Measurements from ENCODE around the gene SERPINB2. TPM values are rescaled to one million over a fixed set of nuclear protein-coding genes. Genes with fewer than 3 reads are reported as not detected.
A peak's percentile ranks its signal among the peaks of the same experiment; 100 is the strongest.

Gene SERPINB2
- total RNA-seq, 4 donors from 2014 or later: 88.7 to 111 (median 89.8) TPM

- DNase-seq (ENCODE audit: low spot score in 2 of 2): peak in 1 of 2 donors; percentile 52
- WGBS, 2 donors: 4% methylated on average over 1 of the region's 1 CpG
- H3K4me3 ChIP-seq (ENCODE audit: low read depth, poor library complexity, severe bottlenecking): no peak overlapping the region
- no peak for TF ChIP-seq POLR2A (IDR thresholded peaks at IDR 0.05)
- intact Hi-C loops (cut with DNase I; ENCODE audit: low total_unique reads): no loop called here
Measured at GRCh38 chr18:63888470-63889190, 1.1 kb downstream of the SERPINB2 start.

GRCh38 chr18:63889626-63890025 is 2.1 kb downstream of the SERPINB2 start:
- intact Hi-C loops (cut with DNase I; ENCODE audit: low total_unique reads): no loop called here
- WGBS, 2 donors: 52% methylated on average over 2 of the region's 2 CpGs
- H3K4me3 ChIP-seq (ENCODE audit: low read depth, poor library complexity, severe bottlenecking): no peak overlapping the region
- TF ChIP-seq POLR2A (IDR thresholded peaks at IDR 0.05): no peak
- no peak for TF ChIP-seq CTCF (IDR thresholded peaks at IDR 0.05)
- no peak for DNase-seq (ENCODE audit: low spot score in 2 of 2)

GRCh38 chr18:63890237-63890949 is 2.9 kb downstream of the SERPINB2 start:
- H3K4me3 ChIP-seq (ENCODE audit: low read depth, poor library complexity, severe bottlenecking): no peak overlapping the region

GRCh38 chr18:63890950-63891304 is 3.4 kb downstream of the SERPINB2 start:
- H3K4me3 ChIP-seq (ENCODE audit: low read depth, poor library complexity, severe bottlenecking): no peak overlapping the region
- 68 to 69% methylated on average over 5 of the region's 5 CpGs for WGBS, 2 donors
- intact Hi-C loops (cut with DNase I; ENCODE audit: low total_unique reads): no loop called here
- no peak for DNase-seq (ENCODE audit: low spot score in 2 of 2)
- TF ChIP-seq POLR2A (IDR thresholded peaks at IDR 0.05): no peak
- no peak for TF ChIP-seq CTCF (IDR thresholded peaks at IDR 0.05)

More at GRCh38 chr18:63890237-63890949, 2.9 kb downstream of the SERPINB2 start:
- intact Hi-C loops (cut with DNase I; ENCODE audit: low total_unique reads): no loop called here
- no peak for DNase-seq (ENCODE audit: low spot score in 2 of 2)
- TF ChIP-seq CTCF (IDR thresholded peaks at IDR 0.05) (no peak), POLR2A (IDR thresholded peaks at IDR 0.05) (no peak)
- WGBS, 2 donors: 58 to 60% methylated on average over 6 of the region's 6 CpGs

GRCh38 chr18:63892566-63892965 is 5.1 kb downstream of the SERPINB2 start:
- no peak overlapping the region for H3K4me3 ChIP-seq (ENCODE audit: low read depth, poor library complexity, severe bottlenecking)
- no peak for TF ChIP-seq CTCF (IDR thresholded peaks at IDR 0.05)
- no peak for TF ChIP-seq POLR2A (IDR thresholded peaks at IDR 0.05)
- intact Hi-C loops (cut with DNase I; ENCODE audit: low total_unique reads): no loop called here
- no peak for DNase-seq (ENCODE audit: low spot score in 2 of 2)
- 85 to 90% methylated on average over 4 of the region's 4 CpGs for WGBS, 2 donors

- WGBS, 2 donors: 72 to 76% methylated on average over 6 of the region's 6 CpGs
- no peak for TF ChIP-seq CTCF (IDR thresholded peaks at IDR 0.05)
- no peak for TF ChIP-seq POLR2A (IDR thresholded peaks at IDR 0.05)
- H3K4me3 ChIP-seq (ENCODE audit: low read depth, poor library complexity, severe bottlenecking): no peak overlapping the region
- no peak for DNase-seq (ENCODE audit: low spot score in 2 of 2)
- intact Hi-C loops (cut with DNase I; ENCODE audit: low total_unique reads): no loop called here
Measured at GRCh38 chr18:63894106-63894772, 6.7 kb downstream of the SERPINB2 start.

Measured in lower leg skin (tissue), 4 donors.